Measurements from ENCODE around the gene DOCK3.
A peak's percentile ranks its signal among the peaks of the same experiment; 100 is the strongest.
"Not testable (repeated sequence)": the region's sequence is repeated elsewhere in the genome, so short reads cannot be mapped to it uniquely, and the experiment has no call there.

DOCK3 gene

DNA sequence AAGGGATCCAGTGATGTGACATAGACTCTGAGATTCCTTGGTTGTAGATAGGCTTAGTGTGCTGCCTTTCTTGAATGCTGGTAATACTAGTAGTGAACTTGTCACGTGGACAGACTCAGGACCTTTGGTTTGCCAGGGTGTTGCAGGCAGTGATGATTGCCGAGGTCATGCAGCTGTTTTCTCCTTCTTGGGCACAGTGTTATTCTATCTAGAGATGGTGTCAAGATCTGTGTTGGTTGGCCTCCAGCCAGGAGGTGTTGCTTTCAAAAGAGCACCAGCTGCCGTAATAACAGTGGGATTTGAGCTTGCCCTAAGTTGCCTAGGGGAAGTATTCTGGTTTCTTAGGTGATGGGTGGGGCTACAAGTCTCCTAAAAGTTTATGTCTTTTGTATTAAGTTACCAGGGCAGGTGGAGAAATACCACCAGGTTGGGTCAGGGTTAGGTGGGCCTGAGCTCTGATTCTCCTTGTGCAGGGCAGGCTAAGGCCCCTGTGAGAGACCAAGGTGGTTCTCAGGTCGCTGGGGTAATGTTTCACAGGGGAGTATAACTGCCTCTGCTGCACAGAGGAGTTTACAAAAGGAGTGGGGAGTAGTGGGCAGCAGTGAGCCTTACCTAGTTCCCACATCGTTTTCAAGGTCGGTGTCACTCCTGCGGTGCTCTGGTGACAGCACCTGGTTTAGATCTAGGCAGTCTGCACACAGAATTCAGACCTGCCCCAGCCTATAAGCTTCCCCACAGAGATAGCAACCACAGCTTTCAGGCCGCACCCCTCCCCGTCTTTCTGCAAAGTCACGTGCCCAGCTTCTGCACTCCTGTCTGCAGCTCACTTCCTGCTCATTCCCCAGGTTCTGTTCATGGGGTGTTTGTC is 350.3 kb downstream of the DOCK3 start:
- in situ Hi-C loops (cut with HindIII; ENCODE audit: low pct_unique_long_range_greater_than_20kb, low sequenced_read_pairs): no loop called here
- TF ChIP-seq JUND (IDR thresholded peaks at IDR 0.05; ENCODE audit: low read depth): no peak
- DNase-seq (ENCODE audit: low read depth in 1 of 2, low spot score in 1 of 2): no peak

GRCh38 chr3:51031666-51032065 is 356.9 kb downstream of the DOCK3 start:
- in situ Hi-C loops (cut with HindIII; ENCODE audit: low pct_unique_long_range_greater_than_20kb, low sequenced_read_pairs): no loop called here
- no peak for TF ChIP-seq JUND (IDR thresholded peaks at IDR 0.05; ENCODE audit: low read depth)
- no peak for DNase-seq (ENCODE audit: low read depth in 1 of 2, low spot score in 1 of 2)

- no peak for DNase-seq (ENCODE audit: low read depth in 1 of 2, low spot score in 1 of 2)
- in situ Hi-C loops (cut with HindIII; ENCODE audit: low pct_unique_long_range_greater_than_20kb, low sequenced_read_pairs): no loop called here
- no peak for TF ChIP-seq JUND (IDR thresholded peaks at IDR 0.05; ENCODE audit: low read depth)
These were observed 360.9 kb downstream of the DOCK3 start for GRCh38 chr3:51035630-51036029.

- no peak for TF ChIP-seq JUND (IDR thresholded peaks at IDR 0.05; ENCODE audit: low read depth)
- in situ Hi-C loops (cut with HindIII; ENCODE audit: low pct_unique_long_range_greater_than_20kb, low sequenced_read_pairs): no loop called here
- no peak for DNase-seq (ENCODE audit: low read depth in 1 of 2, low spot score in 1 of 2)
These were observed 370.3 kb downstream of the DOCK3 start for GRCh38 chr3:51044982-51045381.

DNA sequence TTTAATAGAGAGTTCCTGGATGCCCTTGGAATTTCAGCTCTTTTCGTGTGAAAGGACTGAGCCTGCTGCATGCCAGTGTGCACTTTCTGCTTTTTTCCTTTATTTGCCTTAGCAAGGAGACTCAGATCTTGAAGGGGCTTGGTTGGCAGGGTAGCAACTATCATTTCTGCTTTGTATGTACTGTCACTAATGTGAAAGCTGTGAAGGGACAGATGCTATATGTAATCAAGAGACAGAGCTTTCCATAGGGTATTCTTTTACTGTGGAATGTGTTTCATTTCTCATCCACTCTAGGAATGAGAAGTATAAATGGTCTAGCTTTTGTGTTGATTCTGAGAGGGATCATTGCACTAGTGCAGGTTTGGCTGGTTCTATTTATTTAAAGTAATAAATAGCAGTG is 377.8 kb downstream of the DOCK3 start:
- DNase-seq (ENCODE audit: low read depth in 1 of 2, low spot score in 1 of 2): no peak
- in situ Hi-C loops (cut with HindIII; ENCODE audit: low pct_unique_long_range_greater_than_20kb, low sequenced_read_pairs): no loop called here
- TF ChIP-seq JUND (IDR thresholded peaks at IDR 0.05; ENCODE audit: low read depth): no peak

- no peak for DNase-seq (ENCODE audit: low read depth in 1 of 2, low spot score in 1 of 2)
- in situ Hi-C loops (cut with HindIII; ENCODE audit: low pct_unique_long_range_greater_than_20kb, low sequenced_read_pairs): no loop called here
- no peak for TF ChIP-seq JUND (IDR thresholded peaks at IDR 0.05; ENCODE audit: low read depth)
These were observed 382.4 kb downstream of the DOCK3 start for GRCh38 chr3:51057121-51057520.

DNA sequence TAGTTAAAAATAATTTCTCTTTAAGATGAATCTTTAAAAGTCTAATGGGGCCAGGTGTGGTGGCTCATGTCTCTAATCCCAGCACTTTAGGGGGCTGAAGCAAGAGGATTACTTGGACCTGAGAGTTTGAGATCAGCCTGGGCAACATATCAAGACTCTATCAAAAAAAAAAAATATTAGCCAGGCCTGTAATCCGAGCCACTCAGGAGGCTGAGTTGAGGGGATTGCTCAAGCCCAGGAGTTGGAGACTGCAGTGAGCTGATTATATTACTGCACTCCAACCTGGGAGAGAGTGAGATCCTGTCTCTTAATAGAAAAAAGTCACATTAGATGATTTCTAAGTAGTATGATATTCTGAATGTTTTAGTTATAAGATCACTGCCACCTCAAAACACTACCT is 388.3 kb downstream of the DOCK3 start:
- in situ Hi-C loops (cut with HindIII; ENCODE audit: low pct_unique_long_range_greater_than_20kb, low sequenced_read_pairs): no loop called here
- no peak for TF ChIP-seq JUND (IDR thresholded peaks at IDR 0.05; ENCODE audit: low read depth)
- no peak for DNase-seq (ENCODE audit: low read depth in 1 of 2, low spot score in 1 of 2)

DNA sequence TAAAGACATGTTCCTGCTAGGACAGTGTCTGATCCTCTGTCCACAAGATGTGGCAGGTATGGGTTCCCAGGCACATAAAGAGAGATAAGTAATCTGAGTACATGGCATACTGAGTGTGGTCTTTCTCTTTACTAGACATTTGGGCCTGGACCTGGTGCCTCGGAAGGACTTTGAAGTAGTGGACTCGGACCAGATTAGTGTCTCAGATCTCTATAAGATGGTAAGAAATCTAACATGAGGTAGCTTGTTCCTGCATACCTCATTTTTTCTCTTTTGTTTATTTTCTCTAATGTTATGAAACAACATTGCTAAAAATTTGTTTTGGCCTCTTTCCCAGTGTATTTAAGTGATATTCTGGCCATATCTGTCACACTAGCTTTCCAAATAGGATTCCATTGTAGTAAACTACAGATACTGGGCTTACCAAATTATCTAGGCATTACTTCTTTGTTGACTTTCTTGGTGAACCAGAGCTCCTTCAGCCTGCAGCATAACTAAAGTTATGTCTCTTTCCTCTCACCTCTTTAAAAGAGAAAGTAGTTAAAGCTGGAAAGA is 400.6 kb downstream of the DOCK3 start:
- no peak for TF ChIP-seq JUND (IDR thresholded peaks at IDR 0.05; ENCODE audit: low read depth)
- DNase-seq (ENCODE audit: low read depth in 1 of 2, low spot score in 1 of 2): no peak

DNA sequence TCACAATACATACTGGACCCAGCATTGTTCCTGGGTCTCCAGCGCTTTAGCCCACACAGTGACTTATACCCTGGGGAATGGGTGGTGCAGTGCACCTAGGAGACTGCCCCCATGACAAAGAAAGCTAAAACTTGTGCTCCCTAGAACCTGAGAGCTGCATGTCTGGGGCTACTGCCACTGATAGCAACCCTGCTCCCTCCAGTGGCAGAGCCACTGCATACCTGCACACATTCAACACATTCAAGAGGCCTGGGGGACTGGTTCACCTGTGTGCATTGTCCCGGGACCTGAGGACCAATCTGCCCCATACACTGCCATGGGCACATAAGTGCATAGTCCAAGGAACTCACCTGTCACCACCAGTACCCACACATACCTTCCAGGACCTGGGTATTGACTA is 407.6 kb downstream of the DOCK3 start:
- in situ Hi-C loops (cut with HindIII; ENCODE audit: low pct_unique_long_range_greater_than_20kb, low sequenced_read_pairs): no loop called here
- TF ChIP-seq JUND (IDR thresholded peaks at IDR 0.05; ENCODE audit: low read depth): no peak
- peak in 1 of 2 experiments; percentile 2 for DNase-seq (ENCODE audit: low read depth in 1 of 2, low spot score in 1 of 2)

More for the DNA sequence above, 400.6 kb downstream of the DOCK3 start:
- in situ Hi-C loops (cut with HindIII; ENCODE audit: low pct_unique_long_range_greater_than_20kb, low sequenced_read_pairs): no loop called here

DNA sequence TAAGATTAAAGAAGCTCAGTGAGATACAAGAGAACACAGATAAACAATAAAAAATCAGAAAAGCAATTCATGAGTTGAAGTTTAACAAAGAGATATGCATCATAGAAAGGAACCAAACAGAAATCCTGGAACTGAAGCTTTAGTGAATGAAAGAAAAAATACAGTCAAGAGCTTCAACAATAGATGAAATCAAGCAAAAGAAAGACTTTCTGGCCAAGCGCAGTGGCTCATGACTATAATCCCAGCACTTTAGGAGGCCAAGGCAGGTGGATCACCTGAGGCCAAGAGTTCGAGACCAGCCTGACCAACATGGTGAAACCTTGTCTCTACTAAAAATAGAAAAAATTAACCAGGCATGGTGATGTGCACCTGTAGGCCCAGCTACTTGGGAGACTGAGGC is 408.8 kb downstream of the DOCK3 start:
- no peak for TF ChIP-seq JUND (IDR thresholded peaks at IDR 0.05; ENCODE audit: low read depth)
- in situ Hi-C loops (cut with HindIII; ENCODE audit: low pct_unique_long_range_greater_than_20kb, low sequenced_read_pairs): no loop called here

GRCh38 chr3:51092141-51092540 is 417.4 kb downstream of the DOCK3 start:
- DNase-seq (ENCODE audit: low read depth in 1 of 2, low spot score in 1 of 2): not testable (repeated sequence)

More for the DNA sequence above, 408.8 kb downstream of the DOCK3 start:
- no peak for DNase-seq (ENCODE audit: low read depth in 1 of 2, low spot score in 1 of 2)

DNA sequence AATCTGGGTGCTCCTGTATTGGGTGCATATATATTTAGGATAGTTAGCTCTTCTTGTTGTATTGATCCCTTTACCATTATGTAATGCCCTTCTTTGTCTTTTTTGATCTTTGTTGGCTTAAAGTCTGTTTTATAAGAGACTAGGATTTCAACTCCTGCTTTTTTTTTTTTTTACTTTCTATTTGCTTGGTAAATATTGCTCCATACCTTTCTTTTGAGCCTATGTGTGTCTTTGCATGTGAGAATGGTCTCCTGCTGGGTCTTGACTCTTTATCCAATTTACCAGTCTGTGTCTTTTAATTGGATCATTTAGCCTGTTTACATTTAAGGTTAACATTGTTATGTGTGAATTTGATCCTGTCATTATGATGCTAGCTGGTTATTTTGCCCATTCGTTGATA is 420.1 kb downstream of the DOCK3 start:
- peak in 1 of 2 experiments; percentile 4 for DNase-seq (ENCODE audit: low read depth in 1 of 2, low spot score in 1 of 2)
- in situ Hi-C loops (cut with HindIII; ENCODE audit: low pct_unique_long_range_greater_than_20kb, low sequenced_read_pairs): not testable (repeated sequence)

More at GRCh38 chr3:51092141-51092540, 417.4 kb downstream of the DOCK3 start:
- in situ Hi-C loops (cut with HindIII; ENCODE audit: low pct_unique_long_range_greater_than_20kb, low sequenced_read_pairs): not testable (repeated sequence)

GRCh38 chr3:51099794-51100535 is 425.2 kb downstream of the DOCK3 start:
- DNase-seq (ENCODE audit: low read depth in 1 of 2, low spot score in 1 of 2): peak; percentile 35 to 69
- TF ChIP-seq JUND (IDR thresholded peaks at IDR 0.05; ENCODE audit: low read depth): no peak
- in situ Hi-C loops (cut with HindIII; ENCODE audit: low pct_unique_long_range_greater_than_20kb, low sequenced_read_pairs): no loop called here
